Breast epithelium (tissue), 3 donors: ENCODE data around the gene ANKRD37.

Experiments
- POLR2AphosphoS5 ChIP-seq, 3 donors: sonication (generic); formaldehyde crosslinking; IDR thresholded peaks; one replicate each; pipeline ENCODE4 v1.6.1; 2017; ENCODE audit warnings: antibody characterized with exemption in 3 of 3
- TF ChIP-seq, protein P1 (sequence below), 3 donors: fragments of 450-650 bp; IDR thresholded peaks; one replicate each; pipeline ENCODE4 v1.5.1; 2016 to 2017; ENCODE audit warnings: antibody characterized with exemption in 3 of 3, mild to moderate bottlenecking in 3 of 3, moderate library complexity in 3 of 3

DNA sequence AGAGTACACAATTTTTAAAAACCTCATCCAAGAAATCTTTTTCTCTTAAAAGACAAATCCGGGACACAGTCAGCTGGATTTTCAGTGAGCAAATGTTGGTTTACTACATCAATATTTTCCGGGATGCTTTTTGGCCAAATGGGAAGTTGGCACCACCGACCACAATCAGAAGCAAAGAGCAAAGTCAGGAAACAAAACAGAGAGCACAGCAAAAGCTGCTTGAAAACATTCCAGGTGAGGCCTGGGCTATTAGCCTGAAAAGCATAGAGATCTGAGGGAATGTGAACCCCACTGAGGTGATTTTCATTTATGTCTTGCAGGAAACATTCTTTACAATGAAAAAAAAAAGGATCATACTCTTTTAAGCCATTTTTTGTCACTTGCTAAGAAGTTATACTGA lies 34.8 kb upstream of the ANKRD37 start:
- TF ChIP-seq, protein P1, sequence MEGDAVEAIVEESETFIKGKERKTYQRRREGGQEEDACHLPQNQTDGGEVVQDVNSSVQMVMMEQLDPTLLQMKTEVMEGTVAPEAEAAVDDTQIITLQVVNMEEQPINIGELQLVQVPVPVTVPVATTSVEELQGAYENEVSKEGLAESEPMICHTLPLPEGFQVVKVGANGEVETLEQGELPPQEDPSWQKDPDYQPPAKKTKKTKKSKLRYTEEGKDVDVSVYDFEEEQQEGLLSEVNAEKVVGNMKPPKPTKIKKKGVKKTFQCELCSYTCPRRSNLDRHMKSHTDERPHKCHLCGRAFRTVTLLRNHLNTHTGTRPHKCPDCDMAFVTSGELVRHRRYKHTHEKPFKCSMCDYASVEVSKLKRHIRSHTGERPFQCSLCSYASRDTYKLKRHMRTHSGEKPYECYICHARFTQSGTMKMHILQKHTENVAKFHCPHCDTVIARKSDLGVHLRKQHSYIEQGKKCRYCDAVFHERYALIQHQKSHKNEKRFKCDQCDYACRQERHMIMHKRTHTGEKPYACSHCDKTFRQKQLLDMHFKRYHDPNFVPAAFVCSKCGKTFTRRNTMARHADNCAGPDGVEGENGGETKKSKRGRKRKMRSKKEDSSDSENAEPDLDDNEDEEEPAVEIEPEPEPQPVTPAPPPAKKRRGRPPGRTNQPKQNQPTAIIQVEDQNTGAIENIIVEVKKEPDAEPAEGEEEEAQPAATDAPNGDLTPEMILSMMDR (IDR thresholded peaks at IDR 0.05), result no peak
- no peak for TF ChIP-seq POLR2AphosphoS5 (IDR thresholded peaks at IDR 0.05)
